ENCODE data around the gene AMT. TPM values are rescaled to one million over a fixed set of nuclear protein-coding genes. Genes with fewer than 3 reads are reported as not detected.
A peak's percentile ranks its signal among the peaks of the same experiment; 100 is the strongest.

Gene AMT
- total and polyA plus RNA-seq, 2 of the 13 experiments (the other 11 are each of a cell fraction or from before 2014, with no cell fraction given): 35.3 to 59.0 TPM

DNA sequence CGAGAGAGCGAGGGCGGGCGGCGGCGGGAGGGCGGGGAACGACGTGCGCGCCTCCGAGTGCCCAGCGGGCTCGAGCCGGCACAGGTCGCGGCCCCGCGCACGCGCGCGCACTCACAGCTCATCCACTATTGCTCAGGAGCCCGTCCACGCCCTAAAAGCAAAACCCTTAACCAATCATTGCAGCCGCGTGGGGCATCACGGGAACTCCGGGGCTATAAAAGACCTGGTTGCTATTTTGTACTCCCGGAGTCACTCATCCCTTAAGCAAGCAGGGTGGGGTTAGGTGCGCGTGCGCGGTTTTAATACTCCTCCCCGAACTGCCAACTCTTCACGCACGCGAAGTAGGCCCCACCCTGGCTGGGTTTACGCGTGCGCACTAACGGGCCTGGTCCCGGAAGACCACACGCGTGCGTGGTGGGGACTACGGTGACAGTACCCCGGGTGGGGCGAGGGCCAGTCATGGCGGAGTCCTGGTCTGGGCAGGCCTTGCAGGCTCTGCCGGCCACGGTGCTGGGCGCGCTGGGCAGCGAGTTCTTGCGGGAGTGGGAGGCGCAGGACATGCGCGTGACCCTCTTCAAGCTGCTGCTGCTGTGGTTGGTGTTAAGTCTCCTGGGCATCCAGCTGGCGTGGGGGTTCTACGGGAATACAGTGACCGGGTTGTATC lies 10.2 kb downstream of the AMT start, which contains the start of the genes RHOA and TCTA (continued):
- TF ChIP-seq, protein P1, sequence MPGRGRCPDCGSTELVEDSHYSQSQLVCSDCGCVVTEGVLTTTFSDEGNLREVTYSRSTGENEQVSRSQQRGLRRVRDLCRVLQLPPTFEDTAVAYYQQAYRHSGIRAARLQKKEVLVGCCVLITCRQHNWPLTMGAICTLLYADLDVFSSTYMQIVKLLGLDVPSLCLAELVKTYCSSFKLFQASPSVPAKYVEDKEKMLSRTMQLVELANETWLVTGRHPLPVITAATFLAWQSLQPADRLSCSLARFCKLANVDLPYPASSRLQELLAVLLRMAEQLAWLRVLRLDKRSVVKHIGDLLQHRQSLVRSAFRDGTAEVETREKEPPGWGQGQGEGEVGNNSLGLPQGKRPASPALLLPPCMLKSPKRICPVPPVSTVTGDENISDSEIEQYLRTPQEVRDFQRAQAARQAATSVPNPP (CRISPR knock-in tag; IDR thresholded peaks at IDR 0.05): no peak
- TF ChIP-seq, protein P2, sequence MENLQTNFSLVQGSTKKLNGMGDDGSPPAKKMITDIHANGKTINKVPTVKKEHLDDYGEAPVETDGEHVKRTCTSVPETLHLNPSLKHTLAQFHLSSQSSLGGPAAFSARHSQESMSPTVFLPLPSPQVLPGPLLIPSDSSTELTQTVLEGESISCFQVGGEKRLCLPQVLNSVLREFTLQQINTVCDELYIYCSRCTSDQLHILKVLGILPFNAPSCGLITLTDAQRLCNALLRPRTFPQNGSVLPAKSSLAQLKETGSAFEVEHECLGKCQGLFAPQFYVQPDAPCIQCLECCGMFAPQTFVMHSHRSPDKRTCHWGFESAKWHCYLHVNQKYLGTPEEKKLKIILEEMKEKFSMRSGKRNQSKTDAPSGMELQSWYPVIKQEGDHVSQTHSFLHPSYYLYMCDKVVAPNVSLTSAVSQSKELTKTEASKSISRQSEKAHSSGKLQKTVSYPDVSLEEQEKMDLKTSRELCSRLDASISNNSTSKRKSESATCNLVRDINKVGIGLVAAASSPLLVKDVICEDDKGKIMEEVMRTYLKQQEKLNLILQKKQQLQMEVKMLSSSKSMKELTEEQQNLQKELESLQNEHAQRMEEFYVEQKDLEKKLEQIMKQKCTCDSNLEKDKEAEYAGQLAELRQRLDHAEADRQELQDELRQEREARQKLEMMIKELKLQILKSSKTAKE (CRISPR knock-in tag; IDR thresholded peaks at IDR 0.05; ENCODE audit: borderline replicate concordance): 0 out of 2 replicates have a peak, but pooled peaks have one; percentile 54
- TF ChIP-seq SMAD1 (CRISPR knock-in tag; IDR thresholded peaks at IDR 0.05; ENCODE audit: borderline replicate concordance, low read depth) (peak; percentile 91; the same call in 1 of the 2 replicates), ZNF235 (CRISPR knock-in tag; IDR thresholded peaks at IDR 0.05; ENCODE audit: borderline replicate concordance) (peak; percentile 88; the same call in 1 of the 2 replicates), NFE2L2 (IDR thresholded peaks at IDR 0.05; ENCODE audit: low read length) (no peak), JUN (CRISPR knock-in tag; IDR thresholded peaks at IDR 0.05) (0 out of 2 replicates have a peak, but pooled peaks have one; percentile 36), ZMYM3 (CRISPR knock-in tag; IDR thresholded peaks at IDR 0.05) (0 out of 2 replicates have a peak, but pooled peaks have one; percentile 40), ZNF816 (CRISPR knock-in tag; IDR thresholded peaks at IDR 0.05; ENCODE audit: borderline replicate concordance) (no peak), RAD51 (IDR thresholded peaks at IDR 0.05; ENCODE audit: borderline replicate concordance) (no peak), TP53 (CRISPR knock-in tag; conservative IDR thresholded peaks at IDR 0.05) (no peak), ZNF317 (CRISPR knock-in tag; IDR thresholded peaks at IDR 0.05) (peak; percentile 77; the same call in 1 of the 2 replicates), SMC3 (IDR thresholded peaks at IDR 0.05; ENCODE audit: low read length) (no peak)
- TF ChIP-seq, protein P3, sequence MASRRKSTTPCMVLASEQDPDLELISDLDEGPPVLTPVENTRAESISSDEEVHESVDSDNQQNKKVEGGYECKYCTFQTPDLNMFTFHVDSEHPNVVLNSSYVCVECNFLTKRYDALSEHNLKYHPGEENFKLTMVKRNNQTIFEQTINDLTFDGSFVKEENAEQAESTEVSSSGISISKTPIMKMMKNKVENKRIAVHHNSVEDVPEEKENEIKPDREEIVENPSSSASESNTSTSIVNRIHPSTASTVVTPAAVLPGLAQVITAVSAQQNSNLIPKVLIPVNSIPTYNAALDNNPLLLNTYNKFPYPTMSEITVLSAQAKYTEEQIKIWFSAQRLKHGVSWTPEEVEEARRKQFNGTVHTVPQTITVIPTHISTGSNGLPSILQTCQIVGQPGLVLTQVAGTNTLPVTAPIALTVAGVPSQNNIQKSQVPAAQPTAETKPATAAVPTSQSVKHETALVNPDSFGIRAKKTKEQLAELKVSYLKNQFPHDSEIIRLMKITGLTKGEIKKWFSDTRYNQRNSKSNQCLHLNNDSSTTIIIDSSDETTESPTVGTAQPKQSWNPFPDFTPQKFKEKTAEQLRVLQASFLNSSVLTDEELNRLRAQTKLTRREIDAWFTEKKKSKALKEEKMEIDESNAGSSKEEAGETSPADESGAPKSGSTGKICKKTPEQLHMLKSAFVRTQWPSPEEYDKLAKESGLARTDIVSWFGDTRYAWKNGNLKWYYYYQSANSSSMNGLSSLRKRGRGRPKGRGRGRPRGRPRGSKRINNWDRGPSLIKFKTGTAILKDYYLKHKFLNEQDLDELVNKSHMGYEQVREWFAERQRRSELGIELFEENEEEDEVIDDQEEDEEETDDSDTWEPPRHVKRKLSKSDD (CRISPR knock-in tag; IDR thresholded peaks at IDR 0.05; ENCODE audit: low read depth): peak; percentile 69; the same call in 1 of the 2 replicates
- TF ChIP-seq, protein P4, sequence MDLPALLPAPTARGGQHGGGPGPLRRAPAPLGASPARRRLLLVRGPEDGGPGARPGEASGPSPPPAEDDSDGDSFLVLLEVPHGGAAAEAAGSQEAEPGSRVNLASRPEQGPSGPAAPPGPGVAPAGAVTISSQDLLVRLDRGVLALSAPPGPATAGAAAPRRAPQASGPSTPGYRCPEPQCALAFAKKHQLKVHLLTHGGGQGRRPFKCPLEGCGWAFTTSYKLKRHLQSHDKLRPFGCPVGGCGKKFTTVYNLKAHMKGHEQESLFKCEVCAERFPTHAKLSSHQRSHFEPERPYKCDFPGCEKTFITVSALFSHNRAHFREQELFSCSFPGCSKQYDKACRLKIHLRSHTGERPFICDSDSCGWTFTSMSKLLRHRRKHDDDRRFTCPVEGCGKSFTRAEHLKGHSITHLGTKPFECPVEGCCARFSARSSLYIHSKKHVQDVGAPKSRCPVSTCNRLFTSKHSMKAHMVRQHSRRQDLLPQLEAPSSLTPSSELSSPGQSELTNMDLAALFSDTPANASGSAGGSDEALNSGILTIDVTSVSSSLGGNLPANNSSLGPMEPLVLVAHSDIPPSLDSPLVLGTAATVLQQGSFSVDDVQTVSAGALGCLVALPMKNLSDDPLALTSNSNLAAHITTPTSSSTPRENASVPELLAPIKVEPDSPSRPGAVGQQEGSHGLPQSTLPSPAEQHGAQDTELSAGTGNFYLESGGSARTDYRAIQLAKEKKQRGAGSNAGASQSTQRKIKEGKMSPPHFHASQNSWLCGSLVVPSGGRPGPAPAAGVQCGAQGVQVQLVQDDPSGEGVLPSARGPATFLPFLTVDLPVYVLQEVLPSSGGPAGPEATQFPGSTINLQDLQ (CRISPR knock-in tag; IDR thresholded peaks at IDR 0.05): 0 out of 2 replicates have a peak, but pooled peaks have one; percentile 25
- TF ChIP-seq, protein P5, sequence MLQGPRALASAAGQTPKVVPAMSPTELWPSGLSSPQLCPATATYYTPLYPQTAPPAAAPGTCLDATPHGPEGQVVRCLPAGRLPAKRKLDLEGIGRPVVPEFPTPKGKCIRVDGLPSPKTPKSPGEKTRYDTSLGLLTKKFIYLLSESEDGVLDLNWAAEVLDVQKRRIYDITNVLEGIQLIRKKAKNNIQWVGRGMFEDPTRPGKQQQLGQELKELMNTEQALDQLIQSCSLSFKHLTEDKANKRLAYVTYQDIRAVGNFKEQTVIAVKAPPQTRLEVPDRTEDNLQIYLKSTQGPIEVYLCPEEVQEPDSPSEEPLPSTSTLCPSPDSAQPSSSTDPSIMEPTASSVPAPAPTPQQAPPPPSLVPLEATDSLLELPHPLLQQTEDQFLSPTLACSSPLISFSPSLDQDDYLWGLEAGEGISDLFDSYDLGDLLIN (CRISPR knock-in tag; IDR thresholded peaks at IDR 0.05; ENCODE audit: borderline replicate concordance): peak; percentile 60; the same call in 1 of the 2 replicates
- TF ChIP-seq, protein P6, sequence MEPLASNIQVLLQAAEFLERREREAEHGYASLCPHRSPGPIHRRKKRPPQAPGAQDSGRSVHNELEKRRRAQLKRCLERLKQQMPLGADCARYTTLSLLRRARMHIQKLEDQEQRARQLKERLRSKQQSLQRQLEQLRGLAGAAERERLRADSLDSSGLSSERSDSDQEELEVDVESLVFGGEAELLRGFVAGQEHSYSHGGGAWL (CRISPR knock-in tag; IDR thresholded peaks at IDR 0.05): peak; percentile 58; the same call in 1 of the 2 replicates
- TF ChIP-seq, protein P7, sequence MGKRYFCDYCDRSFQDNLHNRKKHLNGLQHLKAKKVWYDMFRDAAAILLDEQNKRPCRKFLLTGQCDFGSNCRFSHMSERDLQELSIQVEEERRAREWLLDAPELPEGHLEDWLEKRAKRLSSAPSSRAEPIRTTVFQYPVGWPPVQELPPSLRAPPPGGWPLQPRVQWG (CRISPR knock-in tag; IDR thresholded peaks at IDR 0.05; ENCODE audit: borderline replicate concordance, low read depth): no peak

All from HepG2 (cell line).